ENCODE data around the gene FBXW9. TPM values are rescaled to one million over a fixed set of nuclear protein-coding genes. Genes with fewer than 3 reads are reported as not detected.

FBXW9 gene
- total and polyA plus RNA-seq, 9 donors: 0.37 to 14.8 (median 5.2) TPM

DNA sequence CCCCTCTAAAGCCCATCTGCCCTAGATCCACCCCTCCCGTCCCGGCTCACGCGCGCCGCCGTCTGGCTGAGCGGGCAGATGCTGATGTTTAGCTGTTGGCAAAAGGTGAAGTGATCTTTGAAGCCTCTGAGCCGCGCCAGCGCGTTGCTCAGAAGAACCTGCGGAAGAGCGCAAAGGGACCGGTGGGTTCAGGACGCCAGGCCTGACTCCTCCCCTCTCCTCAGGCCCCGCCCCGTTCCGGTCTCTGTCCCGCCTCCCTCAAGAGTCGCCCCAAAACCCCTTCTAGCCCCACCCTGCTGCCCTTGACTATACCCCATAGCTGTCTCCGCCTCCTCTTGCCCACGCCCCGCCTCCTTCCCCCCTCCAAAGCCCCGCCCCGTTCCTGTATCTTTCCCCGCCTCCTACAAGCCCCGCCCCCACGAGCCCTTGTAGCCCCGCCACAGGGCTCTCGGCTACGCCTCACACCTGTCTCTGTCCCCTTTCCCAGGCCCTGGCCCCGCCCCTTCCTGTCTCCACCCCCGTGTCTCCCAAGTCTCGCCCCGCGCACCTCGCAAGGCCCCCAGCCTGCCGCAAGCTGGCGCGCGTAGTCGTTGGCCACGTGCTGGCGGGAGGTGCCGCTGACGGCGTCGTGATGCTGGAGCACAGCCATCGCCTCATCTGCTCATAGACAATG lies 39.4 kb downstream of the FBXW9 start:
- H3K4me1 ChIP-seq (ENCODE audit: insufficient read depth): no peaks in the 10 kb centered on the region
- H3K27ac ChIP-seq: no peak overlapping the region

GRCh38 chr19:12655546-12655945 lies 40.9 kb downstream of the FBXW9 start:
- intact Hi-C loops (cut with DNase I): no loop called here
- Histone ChIP-seq H3K4me3 (no peak overlapping the region), H3K27me3 (no peaks in the 10 kb centered on the region), H3K36me3 (no peaks in the 10 kb centered on the region), H3K9me3 (no peaks in the 10 kb centered on the region), H3K4me1 (ENCODE audit: insufficient read depth) (no peaks in the 10 kb centered on the region), H3K27ac (no peak overlapping the region)
- 88 to 96% (median 93%) methylated on average over 8 of the region's 8 CpGs for WGBS, 3 donors
- no peak for TF ChIP-seq CTCF (IDR thresholded peaks at IDR 0.05)
- no peak for TF ChIP-seq POLR2A (IDR thresholded peaks at IDR 0.05)
- no peak for TF ChIP-seq EP300 (IDR thresholded peaks at IDR 0.05)
- DNase-seq: no peak

More for the DNA sequence above, 39.4 kb downstream of the FBXW9 start:
- 54 to 64% (median 57%) methylated on average over 50 of the region's 50 CpGs for WGBS, 3 donors
- Histone ChIP-seq H3K9me3 (no peaks in the 10 kb centered on the region), H3K4me3 (no peak overlapping the region), H3K27me3 (no peaks in the 10 kb centered on the region), H3K36me3 (no peaks in the 10 kb centered on the region)
- TF ChIP-seq EP300 (IDR thresholded peaks at IDR 0.05): no peak
- TF ChIP-seq POLR2A (IDR thresholded peaks at IDR 0.05): no peak
- no peak for TF ChIP-seq CTCF (IDR thresholded peaks at IDR 0.05)
- intact Hi-C loops (cut with DNase I): no loop called here
- no peak for DNase-seq

DNA sequence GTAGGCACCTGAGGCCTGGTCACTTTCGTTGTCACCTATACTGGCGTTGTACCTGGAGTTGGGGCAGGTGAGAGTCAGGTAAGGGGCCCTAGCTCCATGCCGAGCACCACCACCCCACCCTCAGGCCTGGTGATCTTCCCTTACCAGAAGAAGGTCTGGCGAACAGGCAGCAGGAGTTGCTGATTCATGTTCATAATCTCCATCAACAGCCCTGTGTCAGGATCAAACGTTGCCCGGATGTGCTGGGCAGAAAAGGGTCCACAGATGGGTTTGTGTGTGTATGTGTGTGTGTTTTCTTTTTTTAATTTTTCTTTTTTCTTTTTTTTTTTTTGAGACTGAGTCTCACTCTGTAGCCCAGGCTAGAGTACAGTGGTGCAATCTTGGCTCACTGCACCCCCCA lies 44.2 kb downstream of the FBXW9 start:
- H3K4me1 ChIP-seq (ENCODE audit: insufficient read depth): peaks cover 12% of the 10 kb centered on the region
- TF ChIP-seq CTCF (IDR thresholded peaks at IDR 0.05) (no peak), EP300 (IDR thresholded peaks at IDR 0.05) (no peak), POLR2A (IDR thresholded peaks at IDR 0.05) (no peak)
- 91 to 94% (median 91%) methylated on average over 6 of the region's 6 CpGs for WGBS, 3 donors
- intact Hi-C loops (cut with DNase I): no loop called here
- no peaks in the 10 kb centered on the region for H3K27me3 ChIP-seq
- no peaks in the 10 kb centered on the region for H3K9me3 ChIP-seq
- no peaks in the 10 kb centered on the region for H3K36me3 ChIP-seq
- H3K27ac ChIP-seq: no peak overlapping the region
- H3K4me3 ChIP-seq: no peak overlapping the region
- DNase-seq: no peak

GRCh38 chr19:12649941-12650340 lies 46.5 kb downstream of the FBXW9 start:
- 90 to 95% (median 94%) methylated on average over 10 of the region's 10 CpGs for WGBS, 3 donors
- Histone ChIP-seq H3K27ac (no peak overlapping the region), H3K36me3 (no peaks in the 10 kb centered on the region), H3K4me3 (no peak overlapping the region), H3K4me1 (ENCODE audit: insufficient read depth) (peaks cover 12% of the 10 kb centered on the region), H3K27me3 (no peaks in the 10 kb centered on the region), H3K9me3 (no peaks in the 10 kb centered on the region)
- intact Hi-C loops (cut with DNase I): no loop called here
- DNase-seq: no peak
- TF ChIP-seq EP300 (IDR thresholded peaks at IDR 0.05) (no peak), CTCF (IDR thresholded peaks at IDR 0.05) (no peak), POLR2A (IDR thresholded peaks at IDR 0.05) (no peak)
